NCI-H2171 (cell line): Measurements from ENCODE around the gene CEACAM6.

Source experiments
- DNase-seq: peaks from one replicate; lab custom pipeline; 2025; lab: John Stamatoyannopoulos, UW

CEACAM6 gene

GRCh38 chr19:41796901-41797300, 41.6 kb downstream of the CEACAM6 start:
- DNase-seq = no peak

DNA sequence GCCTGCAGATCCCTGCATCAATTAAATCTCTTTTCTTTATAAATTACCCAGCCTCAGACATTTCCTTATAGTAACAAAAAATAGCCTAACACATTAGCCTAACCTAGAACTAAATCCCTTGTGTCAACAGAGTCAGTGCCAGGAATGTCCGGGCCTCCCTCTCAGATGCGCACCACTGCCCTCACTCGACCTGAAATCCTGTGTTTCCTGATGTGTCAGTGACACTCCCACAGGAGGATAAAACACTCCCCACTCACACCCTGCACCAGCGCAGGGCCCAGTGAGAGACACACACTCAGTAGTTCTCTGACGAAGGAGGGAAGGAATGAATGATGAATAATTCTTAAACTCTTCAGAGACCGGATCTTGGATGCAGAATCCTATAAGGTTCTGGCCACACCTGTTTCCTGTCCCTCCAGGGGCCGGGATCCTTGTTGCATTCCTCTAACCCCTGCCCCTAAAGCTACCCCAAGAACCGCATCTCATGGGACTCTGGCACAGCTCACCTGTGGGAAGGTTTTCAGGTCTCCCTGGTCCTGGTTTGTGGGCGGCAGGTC, 44.2 kb downstream of the CEACAM6 start:
- DNase-seq = no peak

GRCh38 chr19:41801031-41801430, 45.7 kb downstream of the CEACAM6 start:
- DNase-seq = no peak

- DNase-seq = no peak
Measured at GRCh38 chr19:41801792-41802211, 46.5 kb downstream of the CEACAM6 start.

- no peak for DNase-seq
Measured at GRCh38 chr19:41802770-41803169, 47.4 kb downstream of the CEACAM6 start.

- DNase-seq = no peak
Measured at GRCh38 chr19:41804336-41804735, 49.0 kb downstream of the CEACAM6 start.

DNA sequence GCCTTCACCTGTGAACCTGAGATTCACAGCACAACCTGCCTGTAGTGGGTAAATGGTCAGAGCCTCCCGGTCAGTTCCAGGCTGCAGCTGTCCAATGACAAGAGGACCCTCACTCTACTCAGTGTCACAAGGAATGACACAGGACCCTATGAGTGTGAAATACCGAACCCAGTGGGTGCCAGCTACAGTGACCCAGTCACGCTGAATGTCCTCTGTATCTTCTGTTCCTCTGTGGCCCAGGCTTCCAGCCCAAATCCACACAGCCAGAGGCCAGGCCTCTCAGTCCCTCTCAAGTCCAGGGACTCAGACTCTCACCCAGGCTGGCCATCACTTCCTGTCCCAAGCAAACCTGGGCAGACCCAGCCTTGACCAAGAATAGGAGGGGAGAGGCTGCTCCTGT, 51.8 kb downstream of the CEACAM6 start:
- no peak for DNase-seq

GRCh38 chr19:41808663-41809566, 53.6 kb downstream of the CEACAM6 start:
- no peak for DNase-seq

DNA sequence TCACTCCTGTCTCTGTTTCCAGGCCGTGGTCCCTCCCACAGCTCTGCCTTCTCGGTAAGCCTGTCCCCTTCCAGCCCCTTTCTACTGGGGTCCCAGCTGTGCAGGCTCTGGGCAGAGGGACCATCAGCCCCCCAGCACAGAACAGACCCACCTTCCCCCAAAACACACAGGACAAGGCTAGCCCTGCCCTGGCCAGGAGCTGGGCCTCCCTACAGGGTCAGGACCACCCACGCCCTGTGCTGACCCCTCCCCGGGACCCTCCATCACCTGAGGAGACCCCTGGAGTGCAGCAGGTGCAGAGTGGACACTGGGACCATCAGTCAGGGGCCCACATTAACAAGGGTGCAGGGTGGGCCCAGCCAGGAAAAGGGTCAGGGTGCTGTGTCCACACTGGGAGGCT, 55.0 kb downstream of the CEACAM6 start:
- no peak for DNase-seq

DNA sequence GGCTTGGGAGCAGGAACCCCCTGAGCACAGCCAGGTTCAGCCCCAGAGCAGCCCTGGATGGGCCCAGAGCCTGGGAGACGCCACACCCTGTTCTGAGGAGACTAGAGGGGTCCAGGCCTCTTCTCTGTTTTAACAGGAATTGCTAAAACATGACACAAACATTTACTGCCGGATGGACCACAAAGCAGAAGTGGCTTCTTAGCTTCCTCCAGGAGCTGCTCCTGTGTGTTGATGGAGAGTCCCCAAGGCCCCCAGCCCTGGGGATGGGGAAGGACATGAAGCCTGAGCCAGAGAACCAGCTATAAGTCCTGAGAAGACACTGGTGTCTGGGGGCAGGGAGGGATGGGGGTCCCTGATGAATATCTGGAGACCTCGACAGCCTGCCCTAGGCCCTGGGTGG, 55.7 kb downstream of the CEACAM6 start:
- DNase-seq = no peak

GRCh38 chr19:41811981-41812380, 56.7 kb downstream of the CEACAM6 start:
- no peak for DNase-seq

DNA sequence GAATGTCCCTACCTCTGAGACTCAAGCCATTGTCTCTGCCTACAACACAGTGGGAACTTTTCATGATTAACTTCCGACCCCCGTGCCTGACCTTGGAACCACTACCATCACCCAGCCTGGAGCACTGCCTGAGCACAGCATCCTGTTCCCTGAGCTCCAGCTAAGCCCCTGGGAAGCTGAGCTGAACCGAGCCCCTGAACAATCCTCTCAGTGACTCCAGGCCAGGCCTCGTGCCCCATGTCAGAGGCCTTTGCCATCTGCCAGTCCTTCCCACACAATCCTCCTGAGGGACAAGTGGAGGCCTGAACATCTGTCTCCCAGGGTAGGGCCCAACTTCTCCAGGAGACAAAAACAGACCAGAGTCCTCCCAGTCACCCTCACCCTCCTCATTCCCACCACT, 58.6 kb downstream of the CEACAM6 start:
- no peak for DNase-seq

DNA sequence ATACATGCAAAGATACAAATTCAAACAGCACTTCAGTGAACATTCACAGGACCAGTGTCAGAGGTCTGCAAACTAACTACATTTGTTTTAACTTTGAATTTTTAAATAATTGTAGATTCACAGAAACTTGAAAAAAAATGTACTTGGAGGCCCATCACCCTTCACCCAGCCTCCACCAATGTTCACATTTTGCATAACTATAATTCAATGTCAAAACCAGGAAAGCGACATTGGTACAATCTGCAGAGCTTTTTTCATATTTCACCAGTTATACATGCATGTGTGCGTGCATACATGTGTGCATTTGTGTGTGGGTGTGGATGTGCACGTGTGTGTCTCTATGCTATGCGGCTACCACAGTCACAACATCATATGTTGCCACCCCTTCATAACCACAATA, 60.0 kb downstream of the CEACAM6 start:
- no peak for DNase-seq

GRCh38 chr19:41816761-41817160, 61.4 kb downstream of the CEACAM6 start:
- no peak for DNase-seq

DNA sequence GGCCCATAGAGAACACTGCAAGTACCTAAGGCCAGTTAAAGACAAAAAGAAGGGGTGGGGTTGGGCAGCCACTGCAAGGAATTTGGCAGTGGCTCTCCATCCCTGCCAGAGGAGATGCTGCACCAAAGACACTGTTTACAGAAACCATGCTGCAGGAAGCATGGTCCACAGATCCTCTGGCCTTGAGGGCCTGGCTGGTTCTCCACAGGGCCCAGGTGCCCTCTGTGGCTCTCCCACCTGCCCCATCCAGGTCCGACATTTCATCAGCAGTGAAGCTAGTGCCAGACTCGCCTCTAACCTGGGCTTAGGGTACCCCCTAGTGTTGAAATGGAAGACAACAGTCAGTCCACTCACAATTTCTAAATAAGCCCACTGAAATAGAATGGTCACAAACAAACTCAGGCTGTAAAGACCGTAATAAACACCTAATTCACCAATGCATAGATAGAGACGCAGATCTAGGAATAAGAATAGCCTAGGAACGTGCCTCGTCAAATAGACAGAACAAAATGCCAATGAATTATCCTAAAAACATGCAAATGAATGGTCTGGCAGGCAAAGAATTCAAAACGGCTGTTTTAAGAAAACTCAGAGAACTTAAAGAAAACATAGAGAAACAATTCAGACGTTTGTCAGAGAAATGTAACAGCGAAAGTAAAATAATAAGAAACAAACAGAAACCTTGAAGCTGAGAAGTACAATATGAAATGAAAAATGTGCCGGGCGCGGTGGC, 65.8 kb downstream of the CEACAM6 start:
- DNase-seq = peak; percentile 3
